Panc1 (cell line): ENCODE measurements around the gene OPRD1. TPM values are rescaled to one million over a fixed set of nuclear protein-coding genes. Genes with fewer than 3 reads are reported as not detected.
"Not testable (repeated sequence)": the region's sequence is repeated elsewhere in the genome, so short reads cannot be mapped to it uniquely, and the experiment has no call there.

Experiments
- ATAC-seq: fragments of 200-7000 bp; cut with Tn5 transposase; 2 replicates; pipeline ENCODE4 v1.9.1; 2020; ENCODE audit warnings: mild to moderate bottlenecking, moderate library complexity
- BruUV-seq: library from RNA; stranded (reverse); fragments of 400-500 nt; replicated peaks from 2 replicates; lab custom pipeline; 2021; lab: Mats Ljungman, UMichigan
- CTCF ChIA-PET: fragments of 300-600 bp; sonication (Branson Sonifier 250); formaldehyde crosslinking; loops from one replicate; lab custom pipeline; 2022; ENCODE audit warnings: antibody characterized with exemption; lab: Charles Lee
- POLR2A ChIA-PET: fragments of 300-600 bp; sonication (Branson Sonifier 250); formaldehyde crosslinking; loops from one replicate; lab custom pipeline; 2022; ENCODE audit warnings: antibody characterized with exemption; lab: Charles Lee
- DNase-seq: peaks from one replicate; pipeline ENCODE4 v3.0.0-alpha.2; 2010; ENCODE audit warnings: low read depth, low spot score
- H3K27ac ChIP-seq: 2 replicates; pipeline ENCODE4 v1.5.1; 2011; ENCODE audit warnings: mild to moderate bottlenecking, low read length, inconsistent platforms
- H3K27me3 ChIP-seq: fragments of 200-500 bp; sonication (Bioruptor generic); 2 replicates; pipeline ENCODE4 v1.6.0; 2014; ENCODE audit warnings: low read length, inconsistent platforms; ENCODE audit not compliant: control insufficient read depth, insufficient read depth
- H3K36me3 ChIP-seq: fragments of 200-500 bp; sonication (Bioruptor generic); 2 replicates; pipeline ENCODE4 v1.5.1; 2014; ENCODE audit warnings: inconsistent platforms, mild to moderate bottlenecking, low read length, moderate library complexity; ENCODE audit not compliant: control insufficient read depth, insufficient read depth
- H3K4me1 ChIP-seq: 2 replicates; pipeline ENCODE4 v1.5.1; 2011; ENCODE audit warnings: inconsistent platforms, mild to moderate bottlenecking, low read length, moderate library complexity; ENCODE audit not compliant: control insufficient read depth, insufficient read depth
- H3K4me3 ChIP-seq, 2 experiments: 2 replicates each; pipeline ENCODE4 v1.5.1; 2011 to 2012; ENCODE audit warnings: low read depth in 2 of 2, low read length in 2 of 2, mild to moderate bottlenecking in 2 of 2, inconsistent platforms in 1 of 2, moderate library complexity in 1 of 2
- H3K9me3 ChIP-seq: fragments of 200-500 bp; sonication (Bioruptor generic); 2 replicates; pipeline ENCODE4 v1.5.1; 2014; ENCODE audit warnings: low read depth, mild to moderate bottlenecking, inconsistent platforms, low read length, moderate library complexity; ENCODE audit not compliant: control insufficient read depth, insufficient read depth
- POLR2AphosphoS5 ChIP-seq: IDR thresholded peaks from 2 replicates; pipeline ENCODE4 v1.6.1; 2012; ENCODE audit warnings: mild to moderate bottlenecking, low read depth, low read length, moderate library complexity
- REST ChIP-seq, 2 experiments: IDR thresholded peaks; 2 replicates each; pipeline ENCODE4 v1.6.1; 2011 to 2012; ENCODE audit warnings: low read depth in 2 of 2, control low read depth in 1 of 2, low read length in 1 of 2, mild to moderate bottlenecking in 1 of 2, moderate library complexity in 1 of 2; ENCODE audit not compliant: insufficient read depth in 1 of 2
- SIN3A ChIP-seq: IDR thresholded peaks from 2 replicates; pipeline ENCODE4 v1.6.1; 2012; ENCODE audit warnings: low read depth, mild to moderate bottlenecking, low read length, moderate library complexity, borderline replicate concordance; ENCODE audit not compliant: insufficient read depth
- in situ Hi-C: cut with HindIII; loops from 2 replicates; pipeline ENCODE4 v1.10.0; 2016; ENCODE audit warnings: low sequenced_read_pairs, low pct_unique_long_range_greater_than_20kb
- intact Hi-C: fragments of 100-400 bp; cut with micrococcal nuclease; formaldehyde crosslinking; loops from one replicate; pipeline ENCODE4 v1.10.0; 2022; ENCODE audit not compliant: unreplicated experiment
- total RNA-seq: library from RNA; stranded (reverse); gene quantifications from one replicate; pipeline ENCODE4 v1.2.1, GENCODE V29; 2021; ENCODE audit not compliant: unreplicated experiment

The OPRD1 gene
- total RNA-seq, 1 experiment from 2014 or later: 5.4 TPM

- no peaks in the 10 kb centered on the region for H3K27me3 ChIP-seq
- no peak overlapping the region for H3K4me3 ChIP-seq
- no peaks in the 10 kb centered on the region for H3K36me3 ChIP-seq
- DNase-seq (no peak), ATAC-seq (no peak)
- H3K9me3 ChIP-seq: no peaks in the 10 kb centered on the region
- POLR2A ChIA-PET: interaction anchor here (0.6 kb wide), 1 partner anchor 266 kb away, joined by 9 read pairs; no protein-coding TSS in a partner anchor
- H3K27ac ChIP-seq: no peak overlapping the region
- in situ Hi-C loops: no loop called here
- intact Hi-C loops: no loop called here
- no TSS peak for BruUV-seq
- no peaks in the 10 kb centered on the region for H3K4me1 ChIP-seq
- CTCF ChIA-PET: interaction anchor here (0.6 kb wide), 1 partner anchor 50 kb away, joined by 4 read pairs; no protein-coding TSS in a partner anchor
- TF ChIP-seq REST (IDR thresholded peaks at IDR 0.05; ENCODE audit: insufficient read depth in 1 of 2, low read depth in 2 of 2, low read length in 1 of 2): no peak
Observed at GRCh38 chr1:28853093-28853742, 41.2 kb downstream of the OPRD1 start.

GRCh38 chr1:28854406-28854805 lies 42.4 kb downstream of the OPRD1 start:
- H3K36me3 ChIP-seq, POLR2A ChIA-PET, H3K4me1 ChIP-seq, H3K27me3 ChIP-seq, H3K27ac ChIP-seq, intact Hi-C loops, ATAC-seq, H3K4me3 ChIP-seq, H3K9me3 ChIP-seq, in situ Hi-C loops, DNase-seq, BruUV-seq: not testable (repeated sequence)
- CTCF ChIA-PET: interaction anchor here (0.7 kb wide), 1 partner anchor 9 kb away, joined by 3 read pairs; no protein-coding TSS in a partner anchor

GRCh38 chr1:28855046-28855445 lies 43.1 kb downstream of the OPRD1 start:
- ChIA-PET CTCF (interaction anchor here (0.7 kb wide), 1 partner anchor 8 kb away, joined by 3 read pairs; no protein-coding TSS in a partner anchor), POLR2A (no interaction called here)
- no peak overlapping the region for H3K27ac ChIP-seq
- H3K4me3 ChIP-seq: no peak overlapping the region
- in situ Hi-C loops: no loop called here
- ATAC-seq: no peak
- intact Hi-C loops: no loop called here
- H3K9me3 ChIP-seq: no peaks in the 10 kb centered on the region
- no peak for TF ChIP-seq POLR2AphosphoS5
- no TSS peak for BruUV-seq
- no peak for DNase-seq
- no peaks in the 10 kb centered on the region for H3K4me1 ChIP-seq
- H3K27me3 ChIP-seq: no peaks in the 10 kb centered on the region
- no peaks in the 10 kb centered on the region for H3K36me3 ChIP-seq

- CTCF ChIA-PET: no interaction called here
- ATAC-seq: no peak
Observed at GRCh38 chr1:28855469-28855951, 43.5 kb downstream of the OPRD1 start.

More at GRCh38 chr1:28855469-28855951, 43.5 kb downstream of the OPRD1 start:
- POLR2A ChIA-PET: no interaction called here
- Histone ChIP-seq H3K27ac (no peak overlapping the region), H3K9me3 (no peaks in the 10 kb centered on the region), H3K36me3 (no peaks in the 10 kb centered on the region), H3K4me3 (no peak overlapping the region), H3K27me3 (no peaks in the 10 kb centered on the region), H3K4me1 (no peaks in the 10 kb centered on the region)
- no TSS peak for BruUV-seq
- TF ChIP-seq POLR2AphosphoS5: no peak
- no peak for TF ChIP-seq SIN3A
- no peak for DNase-seq
- in situ Hi-C loops (no loop called here), intact Hi-C loops (no loop called here)
